Femur (tissue), 1 donor: ENCODE measurements around the gene UFD1.

Experiments
- DNase-seq: peaks from one replicate; pipeline ENCODE4 v3.0.0-alpha.2; 2017

UFD1 gene

DNA sequence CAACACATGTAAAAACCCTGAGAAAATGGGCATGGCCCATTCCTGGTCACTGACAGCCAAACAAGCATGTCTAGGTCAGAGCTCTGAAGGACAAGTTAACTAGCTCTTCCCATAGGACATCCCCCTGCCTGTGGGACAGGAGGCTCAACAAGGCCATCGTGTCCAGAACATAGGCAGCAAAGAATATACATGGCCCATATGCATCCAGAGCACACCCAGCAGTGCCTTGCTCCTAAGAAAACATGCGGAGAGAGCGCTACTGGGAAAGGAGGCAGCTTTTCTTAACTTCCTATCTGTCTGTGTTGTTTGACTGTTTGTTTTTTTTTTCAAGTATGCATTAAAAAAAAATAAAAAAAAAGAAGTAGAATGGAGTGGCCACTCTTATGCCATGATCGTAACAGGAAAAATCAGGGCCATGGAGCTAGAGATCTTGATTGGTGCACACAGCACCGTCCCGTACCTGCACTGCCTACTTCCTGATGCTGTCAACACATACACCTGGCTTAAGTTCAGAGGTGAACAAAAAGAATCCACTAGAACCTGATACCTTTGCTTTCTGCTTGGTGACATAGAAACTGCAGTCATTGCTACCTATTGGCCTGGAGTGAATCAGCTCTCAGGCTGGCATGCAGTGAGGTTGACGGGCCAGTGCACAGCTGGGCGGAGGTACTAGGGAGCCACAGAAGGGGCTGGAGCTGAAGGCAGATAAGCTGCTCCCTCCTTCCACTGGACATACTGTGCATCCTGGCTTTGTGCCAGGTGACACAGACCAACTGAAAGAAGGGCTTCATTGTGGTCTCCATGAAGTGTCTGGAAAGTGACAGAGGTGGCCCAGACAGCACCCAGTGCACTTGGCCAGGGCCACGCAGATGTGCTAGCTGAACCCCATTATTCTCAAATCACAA is 11.9 kb downstream of the UFD1 start:
- DNase-seq = no peak

DNA sequence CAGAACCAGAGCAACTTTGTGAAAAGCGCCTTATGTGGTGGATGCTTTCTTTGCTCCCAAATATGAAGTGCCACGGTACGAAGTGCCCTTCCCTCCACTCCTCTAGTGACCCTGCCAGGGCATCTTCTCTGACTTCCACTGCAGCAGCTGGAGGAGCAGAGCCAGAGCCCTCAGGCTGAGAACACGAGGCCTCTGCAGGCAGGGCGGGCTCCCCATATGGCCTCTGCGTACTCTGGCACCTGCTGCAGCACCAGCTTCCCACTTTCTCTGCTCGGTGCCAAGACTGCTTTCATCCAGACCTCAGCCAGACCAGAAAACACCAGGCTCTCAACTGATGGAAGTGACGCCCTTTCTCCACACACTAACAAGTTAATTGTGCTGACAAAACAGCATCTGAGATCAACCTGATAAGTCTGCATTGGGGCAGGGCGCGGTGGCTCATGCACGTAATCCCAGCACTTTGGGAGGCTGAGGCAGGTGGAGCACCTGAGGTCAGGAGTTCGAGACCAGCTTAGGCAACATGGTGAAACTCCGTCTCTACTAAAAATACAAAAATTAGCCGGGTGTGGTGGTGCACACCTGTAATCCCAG is 12.8 kb downstream of the UFD1 start:
- no peak for DNase-seq

DNA sequence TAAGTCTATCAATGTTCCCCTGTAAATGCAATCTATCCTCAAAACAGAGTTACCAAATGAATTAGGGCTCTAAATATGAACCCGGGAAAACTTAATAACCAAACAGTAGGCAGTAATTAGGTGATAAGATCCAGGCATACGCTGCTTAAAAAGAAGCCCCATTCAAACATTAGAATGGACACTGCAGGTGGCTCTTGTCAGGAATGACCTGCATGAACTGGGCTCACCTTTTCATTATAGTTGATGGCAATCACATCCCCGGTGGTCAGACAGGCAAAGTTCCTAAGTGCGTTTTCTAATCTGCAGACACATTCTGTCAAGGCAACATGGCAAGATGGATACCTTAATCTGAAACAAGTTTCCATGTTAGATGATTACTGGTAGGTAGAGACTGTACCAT is 14.0 kb downstream of the UFD1 start:
- DNase-seq = no peak

DNA sequence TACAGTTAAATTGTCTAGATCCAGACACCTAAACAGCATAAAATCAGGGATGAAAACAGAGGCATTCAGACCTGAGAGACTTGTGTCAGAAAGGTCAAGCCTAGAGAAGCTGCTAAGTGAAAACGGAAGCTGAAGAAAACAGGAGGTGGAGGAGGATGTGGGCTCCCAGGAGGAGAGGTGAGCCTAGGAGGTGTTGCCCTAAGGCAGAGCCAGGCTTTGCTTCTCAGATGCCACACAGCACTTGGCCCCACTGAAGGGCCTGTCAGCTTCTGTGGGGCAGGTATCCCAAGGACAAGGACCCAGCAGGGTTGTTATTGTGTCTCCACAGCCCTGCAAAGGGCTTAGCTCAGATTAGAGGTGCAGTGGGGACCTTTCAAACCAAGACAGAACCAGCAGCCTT is 14.4 kb downstream of the UFD1 start:
- DNase-seq = no peak

DNA sequence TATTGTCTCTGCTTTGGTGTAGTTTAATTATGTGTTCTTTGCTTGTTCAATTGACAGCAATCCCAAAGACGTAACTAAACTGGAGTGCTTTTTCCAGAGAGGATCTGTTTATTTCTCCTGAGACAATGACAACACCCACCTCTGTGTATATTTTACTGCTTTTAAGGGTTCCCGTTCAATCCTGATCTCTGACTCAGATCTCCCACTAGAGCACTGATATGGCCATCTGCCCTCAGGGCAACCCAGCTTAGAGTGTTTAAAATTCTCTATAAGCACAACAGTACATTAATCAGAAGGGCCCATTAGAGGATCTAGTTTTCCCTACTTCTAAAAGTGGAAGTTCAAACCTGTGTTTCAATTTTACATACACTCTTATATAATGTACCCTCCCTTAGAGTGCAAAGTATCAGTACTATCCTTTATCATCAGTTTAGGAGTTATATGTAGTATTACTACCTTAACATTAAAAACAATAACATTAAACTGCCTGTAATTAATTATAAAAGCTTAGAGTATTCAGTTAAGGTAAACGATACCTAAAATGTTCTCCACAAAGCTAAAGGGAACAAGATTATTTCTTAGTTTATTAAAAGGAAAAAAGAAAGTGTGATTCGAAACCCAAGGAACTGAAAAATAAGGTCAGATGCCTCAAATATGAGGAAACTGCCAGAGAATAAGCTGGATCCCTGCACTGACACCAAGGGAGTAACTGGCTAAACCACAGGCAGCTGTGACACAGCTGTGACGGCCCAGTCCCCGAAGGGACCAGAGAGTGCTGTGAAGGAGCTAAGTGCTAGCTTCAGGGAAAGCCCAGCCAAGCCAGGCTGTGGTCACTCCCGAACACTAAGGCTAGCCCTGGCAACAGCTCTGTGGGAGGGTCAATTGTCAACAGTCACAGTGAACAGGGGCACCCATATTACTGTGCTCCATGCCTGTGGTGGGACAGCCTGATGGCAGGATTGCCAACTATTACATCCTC is 15.2 kb downstream of the UFD1 start:
- DNase-seq = peak; percentile 35

DNA sequence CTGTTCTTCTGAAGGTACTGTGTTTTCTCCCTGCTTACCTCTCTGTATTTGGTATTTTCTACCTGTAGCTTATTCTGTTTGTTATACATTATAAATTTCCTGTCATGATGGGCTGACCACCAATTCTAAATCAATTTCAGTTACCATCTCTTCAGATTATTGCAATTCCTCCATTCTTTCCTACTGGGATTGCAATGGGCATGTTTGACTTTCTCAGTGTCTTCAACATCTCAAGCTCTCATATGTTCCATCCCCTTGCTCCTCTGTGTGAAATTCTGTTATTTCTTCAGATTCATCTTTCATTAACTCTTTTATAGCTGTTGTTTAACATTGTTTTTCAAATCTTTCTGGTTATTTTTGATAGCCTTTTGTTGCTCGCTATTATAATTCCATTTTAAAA is 16.0 kb downstream of the UFD1 start:
- no peak for DNase-seq

DNA sequence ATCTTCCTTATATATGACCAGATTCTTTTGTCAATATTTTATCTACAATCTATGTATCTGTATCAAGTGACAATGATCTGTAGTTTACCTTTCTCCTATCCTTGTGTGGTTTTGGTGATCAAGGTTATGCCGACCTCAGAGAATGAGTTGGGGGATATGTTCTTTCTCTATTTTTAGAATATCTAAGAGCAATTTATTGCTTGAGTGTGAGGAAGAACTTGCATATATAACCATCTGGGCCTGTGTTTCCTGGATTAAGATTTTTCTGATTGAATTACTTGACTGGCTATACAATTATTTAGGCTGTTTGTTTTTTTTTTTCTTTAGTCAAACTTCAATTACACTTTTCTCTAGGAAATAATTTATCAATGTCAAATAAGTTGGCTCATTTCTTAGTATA is 17.5 kb downstream of the UFD1 start:
- no peak for DNase-seq

DNA sequence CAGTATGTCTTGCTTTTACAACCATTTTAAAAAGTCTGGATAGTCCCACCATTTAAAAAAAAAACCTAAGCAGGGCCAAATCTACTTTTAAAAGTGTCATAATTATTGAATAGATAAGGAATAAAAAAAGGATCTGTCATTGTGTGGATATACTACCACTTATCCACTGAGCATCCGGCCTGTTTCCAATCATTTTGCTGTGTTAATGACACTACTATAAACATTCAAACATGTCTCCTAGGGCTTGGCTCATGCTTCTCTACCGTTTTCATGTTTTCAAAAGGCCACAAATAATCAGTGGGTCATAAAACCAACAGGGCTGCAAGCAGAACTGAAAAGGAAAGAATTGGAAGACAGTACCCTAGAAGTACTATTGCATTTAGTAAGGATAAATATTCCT is 19.0 kb downstream of the UFD1 start:
- no peak for DNase-seq

DNA sequence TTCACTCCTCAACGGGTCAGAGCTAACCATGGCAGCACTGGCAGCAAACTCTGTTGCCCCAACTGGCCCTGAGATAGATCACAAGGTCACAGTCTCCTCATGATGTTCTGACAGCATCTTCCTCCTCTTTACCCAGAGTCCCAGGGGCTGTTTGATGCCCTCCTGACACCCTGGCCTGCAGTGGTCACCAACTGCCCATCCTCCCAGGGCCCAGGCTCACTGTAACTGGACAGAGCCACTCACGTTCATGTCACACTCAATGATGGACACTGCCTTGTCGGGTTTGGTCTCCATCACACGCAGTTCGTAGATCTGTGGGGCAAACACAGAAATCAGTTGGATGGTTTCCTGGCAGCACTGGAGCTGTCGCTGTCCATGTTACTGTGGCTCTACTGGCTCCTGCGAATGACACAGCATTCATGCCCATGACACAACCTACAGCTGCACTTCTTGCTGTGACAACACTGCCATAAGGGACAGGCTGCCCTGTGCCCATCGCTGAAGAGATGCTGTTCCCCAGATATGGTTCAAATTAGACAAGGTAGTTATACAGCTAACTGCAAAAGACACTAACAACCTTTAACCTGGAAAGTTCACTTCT is 21.1 kb downstream of the UFD1 start:
- no peak for DNase-seq

DNA sequence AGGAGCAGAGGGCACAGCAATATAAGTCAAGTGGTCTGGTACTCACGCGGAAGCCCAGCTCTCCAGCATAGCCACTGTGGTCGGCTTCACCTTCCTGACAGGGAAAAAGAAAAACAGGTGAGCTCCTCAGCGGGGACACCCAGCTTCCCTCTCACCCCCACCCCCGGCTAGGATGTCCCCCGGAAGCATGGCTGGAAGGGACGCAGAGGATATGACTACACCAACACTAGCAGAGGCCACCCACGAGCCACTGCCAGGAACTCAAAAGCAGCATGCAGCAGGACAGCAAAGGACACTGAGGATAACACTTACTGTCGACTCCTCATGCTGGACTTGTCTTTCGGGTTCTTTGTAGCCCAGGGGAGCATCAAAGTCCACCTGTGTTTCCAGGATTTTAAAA is 22.5 kb downstream of the UFD1 start:
- no peak for DNase-seq

DNA sequence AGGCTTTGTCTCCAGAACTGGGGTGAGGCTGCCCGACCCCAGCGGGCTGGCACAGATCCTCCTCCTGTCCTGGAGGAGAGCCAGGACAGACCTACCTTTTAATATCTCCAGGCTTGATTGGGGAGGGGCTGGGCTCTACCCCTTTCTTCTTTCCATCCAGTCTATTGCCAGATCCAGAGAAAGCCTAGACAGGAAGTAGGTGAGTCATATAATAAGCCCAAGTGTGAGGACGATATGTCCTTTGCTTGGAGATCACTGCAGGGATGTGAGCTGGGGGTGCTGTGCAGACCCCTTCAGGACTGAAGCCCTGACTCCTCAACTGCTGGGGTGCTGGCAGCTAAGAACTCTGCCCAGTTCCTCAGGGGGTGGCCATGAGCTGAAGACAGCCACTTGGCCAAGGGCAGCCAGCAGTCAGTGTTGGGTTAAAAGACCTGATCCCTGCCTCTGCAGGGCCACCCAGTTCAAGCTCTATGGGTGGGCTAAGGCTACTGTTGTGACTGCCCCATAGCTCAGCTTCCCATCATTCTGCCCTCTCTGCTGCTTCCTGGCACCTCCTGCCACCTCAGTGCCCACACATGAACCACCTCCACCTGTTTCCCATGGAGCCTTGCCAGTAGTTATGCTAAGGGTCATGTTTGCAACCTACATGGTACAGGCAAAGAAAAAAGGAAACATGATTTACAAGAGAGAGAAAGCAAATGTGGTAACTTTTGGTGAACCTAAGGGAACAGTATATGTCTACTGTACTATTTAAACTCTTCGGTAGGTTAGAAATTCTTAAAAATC is 23.2 kb downstream of the UFD1 start:
- no peak for DNase-seq

DNA sequence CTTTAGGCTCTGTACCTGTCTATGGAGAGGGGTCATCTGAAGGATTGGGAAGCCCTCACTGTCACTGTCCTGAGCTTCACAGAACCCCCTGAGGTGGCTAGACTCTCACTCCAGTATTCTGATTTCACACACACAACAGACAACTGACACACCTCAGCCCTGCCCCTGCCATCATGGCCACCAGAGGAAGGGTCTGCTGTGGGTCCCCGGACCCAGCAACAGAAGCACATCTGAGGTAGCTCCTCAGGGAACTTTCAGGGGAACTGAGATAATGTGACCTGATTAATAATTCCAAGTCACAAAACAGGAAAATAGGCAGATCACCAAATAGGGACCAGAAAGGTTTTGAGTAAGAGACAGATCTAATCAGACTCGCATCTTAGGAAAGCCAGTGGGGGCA is 24.0 kb downstream of the UFD1 start:
- no peak for DNase-seq

DNA sequence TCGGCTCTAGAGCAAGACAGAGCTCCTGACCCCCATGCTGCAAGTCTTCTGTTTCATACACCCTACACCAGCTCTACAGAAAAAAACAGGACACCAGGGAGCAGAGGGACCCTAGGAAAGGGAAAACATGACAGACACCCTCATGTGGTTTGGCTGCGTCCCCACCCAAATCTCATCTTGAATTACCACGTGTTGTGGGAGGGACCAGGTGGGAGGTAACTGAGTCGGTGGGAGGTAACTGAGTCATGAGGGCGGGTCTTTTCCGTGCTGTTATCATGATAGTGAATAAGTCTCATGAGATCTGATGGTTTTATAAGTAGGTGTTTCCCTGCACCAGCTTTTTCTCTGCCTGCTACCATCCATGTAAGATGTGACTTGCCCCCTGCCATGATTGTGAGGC is 24.8 kb downstream of the UFD1 start:
- DNase-seq = no peak

DNA sequence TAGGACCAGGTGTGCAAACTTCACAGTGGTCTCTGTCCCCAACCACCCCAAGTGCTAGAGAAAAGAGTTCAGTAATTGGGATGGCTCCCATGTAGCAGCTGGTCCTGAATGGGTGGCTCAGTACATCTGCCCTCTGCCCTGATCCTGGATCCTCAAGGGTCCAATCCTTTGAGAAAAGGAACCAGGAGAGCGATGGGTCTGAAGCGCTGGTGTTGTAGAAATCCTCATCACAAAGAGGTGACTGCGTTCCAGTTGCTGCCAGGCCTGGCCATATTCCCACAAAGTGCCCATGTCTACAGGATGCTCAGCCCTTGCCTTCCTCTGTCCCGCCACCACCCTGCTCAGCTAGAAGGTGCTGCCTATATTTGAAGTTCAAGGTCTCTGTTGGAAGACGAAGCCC is 25.3 kb downstream of the UFD1 start:
- DNase-seq = no peak

DNA sequence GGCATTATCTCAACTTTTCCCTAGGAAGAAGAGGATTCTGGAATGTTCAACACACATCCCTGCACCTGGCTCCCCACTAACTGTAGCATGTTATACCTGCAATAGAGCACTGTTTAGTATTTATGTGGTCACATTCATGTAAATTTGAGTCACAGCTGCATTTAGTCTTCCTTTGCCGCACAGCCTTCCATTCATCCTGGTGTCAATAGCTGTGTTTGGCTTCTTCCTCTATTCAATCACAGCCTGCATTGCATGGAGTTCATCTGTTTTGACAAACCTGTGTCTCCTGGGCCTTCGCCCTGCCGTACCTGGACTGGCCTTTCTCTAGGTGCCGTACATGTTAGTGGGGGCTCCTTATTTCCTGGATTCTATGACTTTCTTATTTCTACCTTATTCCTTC is 27.4 kb downstream of the UFD1 start:
- DNase-seq = no peak

DNA sequence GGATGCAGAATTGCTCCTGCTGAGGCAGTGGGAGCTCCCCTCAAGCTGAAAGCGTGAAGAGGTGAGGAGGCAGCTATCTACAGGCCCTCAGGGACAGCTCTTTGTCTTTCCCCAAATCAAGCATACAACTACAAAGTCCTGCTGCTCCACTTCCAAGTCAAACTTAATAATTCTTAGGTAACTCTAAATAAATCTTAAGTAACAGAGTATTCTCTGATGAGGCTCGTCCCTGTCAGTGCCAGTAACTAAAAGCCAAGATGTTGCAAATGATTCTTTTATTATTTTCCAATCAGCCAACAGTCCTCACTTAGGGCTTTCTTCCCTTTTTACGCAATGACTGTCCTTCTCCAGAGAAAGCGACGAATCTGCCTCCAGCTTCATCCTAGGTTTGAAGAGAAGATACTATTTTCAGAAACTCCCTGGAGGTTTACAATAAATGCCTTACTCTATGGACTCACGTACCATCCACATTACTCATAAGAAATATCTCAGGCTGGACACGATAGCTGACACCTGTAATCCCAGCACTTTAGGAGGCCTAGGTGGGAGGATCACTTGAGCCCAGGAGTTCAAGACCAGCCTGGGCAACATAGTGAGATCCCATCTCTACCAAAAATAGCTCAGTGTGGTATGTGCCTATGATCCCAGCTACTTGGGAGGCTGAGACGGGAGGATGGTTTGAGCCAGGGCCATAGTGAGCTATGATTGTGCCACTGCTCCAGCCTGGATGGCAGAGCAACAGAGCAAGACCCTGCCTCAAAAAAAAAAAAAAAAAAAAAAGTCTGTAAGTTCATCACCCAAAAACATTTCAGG is 28.4 kb downstream of the UFD1 start:
- no peak for DNase-seq

DNA sequence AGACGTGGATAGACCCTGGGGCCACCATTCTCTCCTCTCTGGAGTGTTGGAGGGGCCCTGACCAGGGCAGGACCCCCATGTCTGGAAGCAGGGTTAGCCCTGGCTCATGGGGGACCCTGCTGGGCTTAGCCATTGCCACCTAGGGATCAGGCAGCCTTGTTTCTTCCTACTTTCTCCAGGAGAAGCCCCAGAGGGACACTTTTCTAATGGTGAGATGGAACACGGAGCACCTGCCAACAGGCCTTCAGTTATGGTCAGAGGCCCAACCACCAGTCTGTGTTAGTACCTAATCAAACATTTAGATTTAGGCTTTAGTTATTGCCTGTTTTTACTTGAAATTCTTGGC is 29.6 kb downstream of the UFD1 start:
- no peak for DNase-seq

DNA sequence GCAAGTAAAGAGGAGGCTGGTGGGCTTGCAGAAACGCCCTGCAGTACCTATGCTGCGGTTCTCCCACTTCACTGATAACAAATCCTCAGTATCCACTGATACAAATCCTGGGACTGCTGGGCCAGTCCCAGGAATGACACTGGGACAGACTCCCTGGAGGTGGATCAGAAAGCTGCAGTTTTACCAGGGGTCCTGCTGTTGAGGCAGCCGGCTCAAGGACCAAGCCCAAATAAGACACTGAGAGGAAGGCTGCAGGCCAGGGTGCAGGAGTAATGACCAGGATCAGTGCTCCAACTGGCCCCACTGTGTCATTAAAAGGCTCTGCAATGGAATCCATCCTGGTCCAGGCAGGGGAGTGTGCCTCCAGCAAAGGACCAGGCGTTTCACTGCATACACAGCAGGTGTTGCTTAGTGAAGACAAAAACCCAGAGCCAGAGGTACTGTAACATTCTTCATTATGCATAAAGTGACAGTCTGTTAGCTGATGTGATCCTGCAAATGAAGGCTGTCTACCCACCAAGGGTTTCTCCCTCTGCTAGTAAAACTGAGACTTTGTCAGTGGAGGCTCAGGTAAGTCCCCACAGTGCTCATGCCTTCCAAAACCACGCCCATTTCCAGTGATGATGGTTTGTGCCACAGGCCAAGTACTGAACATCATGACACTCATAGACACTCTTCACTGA is 30.1 kb downstream of the UFD1 start:
- DNase-seq = no peak

DNA sequence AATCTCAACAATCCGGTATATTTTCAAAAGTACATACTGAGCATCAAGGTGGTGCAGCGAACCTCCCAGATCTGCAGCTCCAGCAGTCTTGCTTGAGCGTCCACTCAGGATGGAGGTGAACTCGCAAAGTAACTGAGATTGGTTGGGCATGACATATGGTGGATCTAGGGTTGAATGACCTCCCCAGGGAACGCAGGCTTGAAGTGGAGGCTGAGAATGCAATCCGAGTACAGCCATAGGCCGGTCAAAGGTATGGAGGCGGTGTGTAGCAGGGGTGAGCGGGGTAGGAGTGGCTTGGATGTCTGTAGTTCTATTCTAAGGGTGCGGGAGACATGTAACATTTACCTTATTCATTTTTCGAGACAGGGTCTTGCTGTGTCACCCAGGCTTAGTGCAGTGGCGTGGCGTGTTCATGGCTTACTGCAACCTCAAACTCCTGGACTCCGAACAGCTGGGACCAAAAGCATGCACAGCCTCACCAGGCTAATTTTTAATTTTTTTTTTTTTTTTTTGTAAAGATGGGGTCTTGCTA is 30.9 kb downstream of the UFD1 start:
- peak; percentile 72 for DNase-seq

DNA sequence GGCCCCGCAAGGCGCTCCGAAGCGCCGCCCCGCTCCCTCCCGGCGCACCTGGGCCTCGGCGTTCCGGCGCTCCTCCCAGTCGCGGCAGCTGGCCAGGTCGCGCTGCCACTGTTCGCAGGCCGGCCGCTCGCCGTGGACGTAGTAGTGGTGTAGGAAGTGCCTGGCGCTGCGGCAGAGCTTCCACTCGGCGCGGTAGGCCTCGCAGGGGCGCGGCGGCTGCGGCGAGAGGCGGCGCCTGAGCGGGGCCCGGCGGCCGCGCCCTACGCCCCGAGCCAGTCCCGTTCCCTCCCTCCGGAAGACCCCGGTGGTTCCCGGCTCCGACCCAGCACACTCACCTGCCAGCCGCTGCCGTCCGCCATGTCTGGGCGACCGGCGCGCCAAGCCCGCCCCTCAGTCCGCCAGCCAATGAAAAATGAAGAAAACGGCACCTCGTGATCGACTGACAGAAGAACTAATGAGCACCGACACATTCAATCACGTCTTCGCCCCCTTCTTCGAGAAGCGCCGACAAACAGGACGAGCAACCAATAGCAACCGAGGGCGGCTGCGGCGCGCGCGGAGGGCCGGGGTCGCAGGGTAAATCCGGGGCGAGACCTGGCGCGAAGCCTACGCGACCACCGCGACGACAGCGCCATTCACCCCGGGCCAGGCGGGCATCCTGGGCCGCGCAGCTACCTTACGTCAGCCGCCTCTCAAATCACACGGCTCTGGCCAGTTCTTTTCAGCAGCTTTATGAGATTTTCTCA is 31.5 kb downstream of the UFD1 start, which contains the start of gene C22orf39:
Gene C22orf39 (minus strand): TSS at position 382 of the 746 bp plus-strand sequence. CDS start 23 bp downstream, at position 359.
- DNase-seq = peak; percentile 96
